ENCODE results near the gene DDX53.

DDX53 gene

DNA sequence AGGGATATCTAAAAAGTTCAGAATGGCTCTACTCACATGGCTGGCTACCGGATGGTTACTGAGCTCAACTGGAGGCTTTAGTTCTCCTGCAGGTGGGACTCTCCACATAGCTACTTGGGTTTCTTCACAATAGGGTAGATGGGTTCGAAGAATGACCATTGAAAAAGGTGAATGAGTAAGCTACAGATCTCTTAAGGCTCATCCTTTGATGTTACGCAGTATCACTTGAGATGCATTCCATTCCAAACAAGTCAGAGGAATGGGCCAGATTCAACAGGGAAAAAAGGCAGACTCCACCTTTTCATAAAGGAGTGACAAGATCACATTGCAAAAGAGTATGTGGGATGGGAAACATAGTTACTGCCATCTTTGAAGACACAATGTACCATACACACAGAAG lies 52.6 kb downstream of the DDX53 start:
- no peak for DNase-seq

Data from hematopoietic multipotent progenitor cell treated with erythropoietin and hydrocortisone succinate and interleukin-3 and kit ligand, for 4 days (in vitro differentiated cells).